Brain microvascular endothelial cell (primary cell): ENCODE data around the gene ACTN1.

ENCODE experiments used
- DNase-seq: peaks from one replicate; pipeline ENCODE4 v3.0.0-alpha.2; 2020
- H3K27ac ChIP-seq: fragments of 250-450 bp; sonication (Bioruptor Pico); 2 replicates; pipeline ENCODE4 v1.5.1; 2020; ENCODE audit warnings: mild to moderate bottlenecking, moderate library complexity
- H3K27me3 ChIP-seq: fragments of 250-450 bp; sonication (Bioruptor Pico); replicated peaks from 2 replicates; pipeline ENCODE4 v1.5.1; 2020; ENCODE audit warnings: mild to moderate bottlenecking
- H3K36me3 ChIP-seq: fragments of 250-450 bp; sonication (Bioruptor Pico); replicated peaks from 2 replicates; pipeline ENCODE4 v1.5.1; 2020; ENCODE audit warnings: mild to moderate bottlenecking
- H3K4me3 ChIP-seq: 2 replicates; pipeline ENCODE4 v1.5.1; 2011; ENCODE audit warnings: low read depth, mild to moderate bottlenecking, control low read depth, low read length, moderate library complexity
- in situ Hi-C: cut with HindIII; loops from 2 replicates; pipeline ENCODE4 v1.10.0; 2017; ENCODE audit warnings: low sequenced_read_pairs, low pct_ligation_motif_present
- TF ChIP-seq, protein P1 (sequence below): IDR thresholded peaks from 2 replicates; pipeline ENCODE4 v1.5.1; 2011; ENCODE audit warnings: low read depth, mild to moderate bottlenecking, moderate library complexity, low read length, control low read depth, inconsistent platforms; ENCODE audit errors: missing control alignments

Gene ACTN1

GRCh38 chr14:68899033-68899603, 80.0 kb downstream of the ACTN1 start:
- H3K4me3 ChIP-seq = no peak overlapping the region
- H3K27me3 ChIP-seq = no peaks in the 10 kb centered on the region
- DNase-seq = no peak
- TF ChIP-seq, protein P1, sequence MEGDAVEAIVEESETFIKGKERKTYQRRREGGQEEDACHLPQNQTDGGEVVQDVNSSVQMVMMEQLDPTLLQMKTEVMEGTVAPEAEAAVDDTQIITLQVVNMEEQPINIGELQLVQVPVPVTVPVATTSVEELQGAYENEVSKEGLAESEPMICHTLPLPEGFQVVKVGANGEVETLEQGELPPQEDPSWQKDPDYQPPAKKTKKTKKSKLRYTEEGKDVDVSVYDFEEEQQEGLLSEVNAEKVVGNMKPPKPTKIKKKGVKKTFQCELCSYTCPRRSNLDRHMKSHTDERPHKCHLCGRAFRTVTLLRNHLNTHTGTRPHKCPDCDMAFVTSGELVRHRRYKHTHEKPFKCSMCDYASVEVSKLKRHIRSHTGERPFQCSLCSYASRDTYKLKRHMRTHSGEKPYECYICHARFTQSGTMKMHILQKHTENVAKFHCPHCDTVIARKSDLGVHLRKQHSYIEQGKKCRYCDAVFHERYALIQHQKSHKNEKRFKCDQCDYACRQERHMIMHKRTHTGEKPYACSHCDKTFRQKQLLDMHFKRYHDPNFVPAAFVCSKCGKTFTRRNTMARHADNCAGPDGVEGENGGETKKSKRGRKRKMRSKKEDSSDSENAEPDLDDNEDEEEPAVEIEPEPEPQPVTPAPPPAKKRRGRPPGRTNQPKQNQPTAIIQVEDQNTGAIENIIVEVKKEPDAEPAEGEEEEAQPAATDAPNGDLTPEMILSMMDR = no peak
- peaks cover 87% of the 10 kb centered on the region for H3K36me3 ChIP-seq
- no peak overlapping the region for H3K27ac ChIP-seq
- in situ Hi-C loops = loop anchor here (25.0 kb wide), 1 partner anchor 188 kb away; no protein-coding TSS in a partner anchor

- TF ChIP-seq, protein P1 = no peak
- Histone ChIP-seq H3K27ac (no peak overlapping the region), H3K36me3 (peaks cover 87% of the 10 kb centered on the region)
Observed at GRCh38 chr14:68898248-68899032, 80.7 kb downstream of the ACTN1 start.

GRCh38 chr14:68897559-68898155, 81.4 kb downstream of the ACTN1 start:
- no peaks in the 10 kb centered on the region for H3K27me3 ChIP-seq
- peaks cover 90% of the 10 kb centered on the region for H3K36me3 ChIP-seq
- in situ Hi-C loops = loop anchor here (25.0 kb wide), 1 partner anchor 190 kb away; no protein-coding TSS in a partner anchor
- TF ChIP-seq, protein P1 = no peak
- no peak overlapping the region for H3K27ac ChIP-seq
- no peak for DNase-seq
- H3K4me3 ChIP-seq = no peak overlapping the region

More at GRCh38 chr14:68898248-68899032, 80.7 kb downstream of the ACTN1 start:
- no peak for DNase-seq
- Histone ChIP-seq H3K27me3 (no peaks in the 10 kb centered on the region), H3K4me3 (no peak overlapping the region)
- in situ Hi-C loops = loop anchor here (25.0 kb wide), 1 partner anchor 189 kb away; no protein-coding TSS in a partner anchor

DNA sequence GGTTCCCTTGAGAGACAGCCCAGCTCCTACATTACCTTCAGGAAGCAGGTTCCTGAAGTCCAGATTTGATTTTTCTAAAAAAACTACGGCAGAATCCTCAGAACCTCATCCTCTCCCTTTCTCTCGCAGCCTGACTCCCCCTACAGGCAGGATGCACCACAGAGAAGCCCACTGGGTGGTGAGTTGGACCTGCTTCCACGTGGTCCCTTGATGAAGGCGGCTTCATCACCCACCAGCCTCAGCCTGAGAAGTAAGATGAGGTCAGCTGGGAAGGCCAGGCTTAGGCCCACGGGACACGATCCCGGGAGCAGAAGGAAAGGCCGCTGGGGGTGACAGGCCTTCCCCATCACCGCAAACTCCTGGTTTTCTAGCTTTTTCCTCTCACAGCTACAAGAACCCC, 83.0 kb downstream of the ACTN1 start:
- DNase-seq = peak; percentile 28
- TF ChIP-seq, protein P1 = peak; percentile 73
- H3K4me3 ChIP-seq = no peak overlapping the region
- peaks cover 89% of the 10 kb centered on the region for H3K36me3 ChIP-seq
- in situ Hi-C loops = loop anchor here (25.0 kb wide), 1 partner anchor 191 kb away; no protein-coding TSS in a partner anchor
- H3K27ac ChIP-seq = no peak overlapping the region
- H3K27me3 ChIP-seq = no peaks in the 10 kb centered on the region

GRCh38 chr14:68894802-68895703, 84.0 kb downstream of the ACTN1 start:
- Histone ChIP-seq H3K4me3 (no peak overlapping the region), H3K27ac (peak overlapping the region; percentile 67), H3K27me3 (no peaks in the 10 kb centered on the region), H3K36me3 (peaks cover 91% of the 10 kb centered on the region)
- peak; percentile 68 for DNase-seq
- TF ChIP-seq, protein P1 = no peak
- in situ Hi-C loops = loop anchor here (25.0 kb wide), 1 partner anchor 192 kb away; no protein-coding TSS in a partner anchor
